Panc1 (cell line): ENCODE measurements around the gene SORCS1. TPM values are rescaled to one million over a fixed set of nuclear protein-coding genes. Genes with fewer than 3 reads are reported as not detected.

Source experiments
- ATAC-seq: fragments of 200-7000 bp; cut with Tn5 transposase; 2 replicates; pipeline ENCODE4 v1.9.1; 2020; ENCODE audit warnings: mild to moderate bottlenecking, moderate library complexity
- BruUV-seq: library from RNA; stranded (reverse); fragments of 400-500 nt; replicated peaks from 2 replicates; lab custom pipeline; 2021; lab: Mats Ljungman, UMichigan
- CTCF ChIA-PET: fragments of 300-600 bp; sonication (Branson Sonifier 250); formaldehyde crosslinking; loops from one replicate; lab custom pipeline; 2022; ENCODE audit warnings: antibody characterized with exemption; lab: Charles Lee
- POLR2A ChIA-PET: fragments of 300-600 bp; sonication (Branson Sonifier 250); formaldehyde crosslinking; loops from one replicate; lab custom pipeline; 2022; ENCODE audit warnings: antibody characterized with exemption; lab: Charles Lee
- DNase-seq: peaks from one replicate; pipeline ENCODE4 v3.0.0-alpha.2; 2010; ENCODE audit warnings: low read depth, low spot score
- H3K27ac ChIP-seq: 2 replicates; pipeline ENCODE4 v1.5.1; 2011; ENCODE audit warnings: mild to moderate bottlenecking, low read length, inconsistent platforms
- H3K27me3 ChIP-seq: fragments of 200-500 bp; sonication (Bioruptor generic); 2 replicates; pipeline ENCODE4 v1.6.0; 2014; ENCODE audit warnings: low read length, inconsistent platforms; ENCODE audit not compliant: control insufficient read depth, insufficient read depth
- H3K36me3 ChIP-seq: fragments of 200-500 bp; sonication (Bioruptor generic); 2 replicates; pipeline ENCODE4 v1.5.1; 2014; ENCODE audit warnings: inconsistent platforms, mild to moderate bottlenecking, low read length, moderate library complexity; ENCODE audit not compliant: control insufficient read depth, insufficient read depth
- H3K4me1 ChIP-seq: 2 replicates; pipeline ENCODE4 v1.5.1; 2011; ENCODE audit warnings: inconsistent platforms, mild to moderate bottlenecking, low read length, moderate library complexity; ENCODE audit not compliant: control insufficient read depth, insufficient read depth
- H3K4me3 ChIP-seq, 2 experiments: 2 replicates each; pipeline ENCODE4 v1.5.1; 2011 to 2012; ENCODE audit warnings: low read depth in 2 of 2, low read length in 2 of 2, mild to moderate bottlenecking in 2 of 2, inconsistent platforms in 1 of 2, moderate library complexity in 1 of 2
- H3K9me3 ChIP-seq: fragments of 200-500 bp; sonication (Bioruptor generic); 2 replicates; pipeline ENCODE4 v1.5.1; 2014; ENCODE audit warnings: low read depth, mild to moderate bottlenecking, inconsistent platforms, low read length, moderate library complexity; ENCODE audit not compliant: control insufficient read depth, insufficient read depth
- CTCF ChIP-seq: fragments of 450-650 bp; IDR thresholded peaks from 2 replicates; pipeline ENCODE4 v1.5.1; 2017; ENCODE audit warnings: mild to moderate bottlenecking
- POLR2AphosphoS5 ChIP-seq: IDR thresholded peaks from 2 replicates; pipeline ENCODE4 v1.6.1; 2012; ENCODE audit warnings: mild to moderate bottlenecking, low read depth, low read length, moderate library complexity
- REST ChIP-seq, 2 experiments: IDR thresholded peaks; 2 replicates each; pipeline ENCODE4 v1.6.1; 2011 to 2012; ENCODE audit warnings: low read depth in 2 of 2, control low read depth in 1 of 2, low read length in 1 of 2, mild to moderate bottlenecking in 1 of 2, moderate library complexity in 1 of 2; ENCODE audit not compliant: insufficient read depth in 1 of 2
- SIN3A ChIP-seq: IDR thresholded peaks from 2 replicates; pipeline ENCODE4 v1.6.1; 2012; ENCODE audit warnings: low read depth, mild to moderate bottlenecking, low read length, moderate library complexity, borderline replicate concordance; ENCODE audit not compliant: insufficient read depth
- TCF7L2 ChIP-seq: IDR thresholded peaks from 2 replicates; pipeline ENCODE4 v1.6.1; 2011; ENCODE audit warnings: mild to moderate bottlenecking, low read depth, low read length, inconsistent platforms
- in situ Hi-C: cut with HindIII; loops from 2 replicates; pipeline ENCODE4 v1.10.0; 2016; ENCODE audit warnings: low sequenced_read_pairs, low pct_unique_long_range_greater_than_20kb
- intact Hi-C: fragments of 100-400 bp; cut with micrococcal nuclease; formaldehyde crosslinking; loops from one replicate; pipeline ENCODE4 v1.10.0; 2022; ENCODE audit not compliant: unreplicated experiment
- total RNA-seq: library from RNA; stranded (reverse); gene quantifications from one replicate; pipeline ENCODE4 v1.2.1, GENCODE V29; 2021; ENCODE audit not compliant: unreplicated experiment

The SORCS1 gene
- total RNA-seq, 1 experiment from 2014 or later, result not detected

GRCh38 chr10:106614293-106614692 is 550.2 kb downstream of the SORCS1 start:
- no peaks in the 10 kb centered on the region for H3K4me1 ChIP-seq
- H3K36me3 ChIP-seq, result no peaks in the 10 kb centered on the region
- no peak for ATAC-seq
- in situ Hi-C loops, result no loop called here
- H3K27me3 ChIP-seq, result no peaks in the 10 kb centered on the region
- no peak overlapping the region for H3K4me3 ChIP-seq
- ChIA-PET CTCF (no interaction called here), POLR2A (no interaction called here)
- BruUV-seq, result no TSS peak
- no peak for DNase-seq
- no peak for TF ChIP-seq SIN3A
- TF ChIP-seq POLR2AphosphoS5, result no peak
- no peak for TF ChIP-seq REST (IDR thresholded peaks at IDR 0.05; ENCODE audit: insufficient read depth in 1 of 2, low read depth in 2 of 2, low read length in 1 of 2)
- no peak for TF ChIP-seq CTCF
- TF ChIP-seq TCF7L2, result no peak
- intact Hi-C loops, result no loop called here
- H3K9me3 ChIP-seq, result no peaks in the 10 kb centered on the region
- no peak overlapping the region for H3K27ac ChIP-seq

GRCh38 chr10:106612381-106612780 is 552.1 kb downstream of the SORCS1 start:
- ATAC-seq, result no peak
- Histone ChIP-seq H3K27ac (no peak overlapping the region), H3K27me3 (no peaks in the 10 kb centered on the region), H3K36me3 (no peaks in the 10 kb centered on the region), H3K4me3 (no peak overlapping the region), H3K9me3 (no peaks in the 10 kb centered on the region), H3K4me1 (no peaks in the 10 kb centered on the region)
- ChIA-PET CTCF (no interaction called here), POLR2A (no interaction called here)
- DNase-seq, result no peak
- no TSS peak for BruUV-seq
- TF ChIP-seq SIN3A (no peak), TCF7L2 (no peak), REST (IDR thresholded peaks at IDR 0.05; ENCODE audit: insufficient read depth in 1 of 2, low read depth in 2 of 2, low read length in 1 of 2) (no peak), CTCF (no peak), POLR2AphosphoS5 (no peak)
- intact Hi-C loops (no loop called here), in situ Hi-C loops (no loop called here)
